ENCODE measurements around the gene ZNF546.

ZNF546 gene

GRCh38 chr19:39993605-39994004, 3.3 kb upstream of the ZNF546 start:
- TF ChIP-seq ZFX (IDR thresholded peaks at IDR 0.05) (no peak), CTCF (conservative IDR thresholded peaks at IDR 0.05) (no peak)
- H3K27ac ChIP-seq: no peak overlapping the region

GRCh38 chr19:39994361-39994760, 2.5 kb upstream of the ZNF546 start:
- TF ChIP-seq ZFX (IDR thresholded peaks at IDR 0.05) (no peak), CTCF (conservative IDR thresholded peaks at IDR 0.05) (no peak)
- H3K27ac ChIP-seq: no peak overlapping the region

- TF ChIP-seq CTCF (conservative IDR thresholded peaks at IDR 0.05) (no peak), ZFX (IDR thresholded peaks at IDR 0.05) (no peak)
- no peak overlapping the region for H3K27ac ChIP-seq
Observed at GRCh38 chr19:39995794-39996193, 1.1 kb upstream of the ZNF546 start.

- peak overlapping the region; percentile 73 for H3K27ac ChIP-seq
- TF ChIP-seq CTCF (conservative IDR thresholded peaks at IDR 0.05) (no peak), ZFX (IDR thresholded peaks at IDR 0.05) (no peak)
Observed at GRCh38 chr19:39996218-39996810, 546 bp upstream of the ZNF546 start.

GRCh38 chr19:39997638-39998216, 867 bp downstream of the ZNF546 start:
- TF ChIP-seq CTCF (conservative IDR thresholded peaks at IDR 0.05) (no peak), ZFX (IDR thresholded peaks at IDR 0.05) (no peak)
- H3K27ac ChIP-seq: peak overlapping the region; percentile 73

GRCh38 chr19:39998501-39998900, 1.6 kb downstream of the ZNF546 start:
- TF ChIP-seq ZFX (IDR thresholded peaks at IDR 0.05) (no peak), CTCF (conservative IDR thresholded peaks at IDR 0.05) (no peak)
- no peak overlapping the region for H3K27ac ChIP-seq

GRCh38 chr19:40005691-40006272, 8.9 kb downstream of the ZNF546 start:
- TF ChIP-seq CTCF (conservative IDR thresholded peaks at IDR 0.05) (no peak), ZFX (IDR thresholded peaks at IDR 0.05) (no peak)

More at GRCh38 chr19:40005691-40006272, 8.9 kb downstream of the ZNF546 start:
- no peak overlapping the region for H3K27ac ChIP-seq
